ENCODE measurements around the gene TMED4. TPM values are rescaled to one million over a fixed set of nuclear protein-coding genes. Genes with fewer than 3 reads are reported as not detected.

TMED4 gene
- total RNA-seq, 1 experiment from 2014 or later: 49.7 TPM

GRCh38 chr7:44595934-44596635, 14.1 kb upstream of the TMED4 start:
- ChIA-PET POLR2A (interaction anchor here (0.9 to 1.9 kb wide), 3 partner anchors 10 to 14 kb away, joined by 3 to 5 read pairs (median 4); partner anchors contain the start of genes OGDH and TMED4), CTCF (no interaction called here)
- Mint-ChIP-seq H3K36me3 (ENCODE audit: insufficient read depth, unreplicated experiment) (no peaks in the 10 kb centered on the region), H3K9me3 (ENCODE audit: unreplicated experiment) (no peaks in the 10 kb centered on the region), H3K27me3 (ENCODE audit: insufficient read depth, unreplicated experiment) (peaks cover 8% of the 10 kb centered on the region), H3K27ac (ENCODE audit: low read depth, unreplicated experiment) (no peak overlapping the region), H3K4me3 (ENCODE audit: unreplicated experiment) (no peak overlapping the region), H3K4me1 (ENCODE audit: insufficient read depth, unreplicated experiment) (no peaks in the 10 kb centered on the region)
- BruUV-seq (replicated peaks): no TSS peak
- intact Hi-C loops (cut with micrococcal nuclease): no loop called here
- TF ChIP-seq, protein P1, sequence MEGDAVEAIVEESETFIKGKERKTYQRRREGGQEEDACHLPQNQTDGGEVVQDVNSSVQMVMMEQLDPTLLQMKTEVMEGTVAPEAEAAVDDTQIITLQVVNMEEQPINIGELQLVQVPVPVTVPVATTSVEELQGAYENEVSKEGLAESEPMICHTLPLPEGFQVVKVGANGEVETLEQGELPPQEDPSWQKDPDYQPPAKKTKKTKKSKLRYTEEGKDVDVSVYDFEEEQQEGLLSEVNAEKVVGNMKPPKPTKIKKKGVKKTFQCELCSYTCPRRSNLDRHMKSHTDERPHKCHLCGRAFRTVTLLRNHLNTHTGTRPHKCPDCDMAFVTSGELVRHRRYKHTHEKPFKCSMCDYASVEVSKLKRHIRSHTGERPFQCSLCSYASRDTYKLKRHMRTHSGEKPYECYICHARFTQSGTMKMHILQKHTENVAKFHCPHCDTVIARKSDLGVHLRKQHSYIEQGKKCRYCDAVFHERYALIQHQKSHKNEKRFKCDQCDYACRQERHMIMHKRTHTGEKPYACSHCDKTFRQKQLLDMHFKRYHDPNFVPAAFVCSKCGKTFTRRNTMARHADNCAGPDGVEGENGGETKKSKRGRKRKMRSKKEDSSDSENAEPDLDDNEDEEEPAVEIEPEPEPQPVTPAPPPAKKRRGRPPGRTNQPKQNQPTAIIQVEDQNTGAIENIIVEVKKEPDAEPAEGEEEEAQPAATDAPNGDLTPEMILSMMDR (IDR thresholded peaks at IDR 0.05; ENCODE audit: unreplicated experiment): no peak
- no peak for DNase-seq (ENCODE audit: unreplicated experiment)

- no peak for DNase-seq (ENCODE audit: unreplicated experiment)
- ChIA-PET CTCF (interaction anchor here (1.2 to 3.1 kb wide), 2 partner anchors 256 to 545 kb away, joined by 5 to 16 read pairs; no protein-coding TSS in a partner anchor), POLR2A (interaction anchor here (0.5 to 2.3 kb wide), 4 partner anchors 8 to 207 kb away, joined by 3 to 14 read pairs (median 3); partner anchors contain the start of genes OGDH and TMED4)
- Mint-ChIP-seq H3K36me3 (ENCODE audit: insufficient read depth, unreplicated experiment) (no peaks in the 10 kb centered on the region), H3K9me3 (ENCODE audit: unreplicated experiment) (no peaks in the 10 kb centered on the region), H3K27me3 (ENCODE audit: insufficient read depth, unreplicated experiment) (peaks cover 8% of the 10 kb centered on the region), H3K4me3 (ENCODE audit: unreplicated experiment) (no peak overlapping the region), H3K4me1 (ENCODE audit: insufficient read depth, unreplicated experiment) (peaks cover 7% of the 10 kb centered on the region), H3K27ac (ENCODE audit: low read depth, unreplicated experiment) (no peak overlapping the region)
- intact Hi-C loops (cut with micrococcal nuclease): no loop called here
- BruUV-seq (replicated peaks): no TSS peak
- TF ChIP-seq, protein P1 (IDR thresholded peaks at IDR 0.05; ENCODE audit: unreplicated experiment): no peak
Observed at GRCh38 chr7:44590910-44591309, 8.9 kb upstream of the TMED4 start.

DNA sequence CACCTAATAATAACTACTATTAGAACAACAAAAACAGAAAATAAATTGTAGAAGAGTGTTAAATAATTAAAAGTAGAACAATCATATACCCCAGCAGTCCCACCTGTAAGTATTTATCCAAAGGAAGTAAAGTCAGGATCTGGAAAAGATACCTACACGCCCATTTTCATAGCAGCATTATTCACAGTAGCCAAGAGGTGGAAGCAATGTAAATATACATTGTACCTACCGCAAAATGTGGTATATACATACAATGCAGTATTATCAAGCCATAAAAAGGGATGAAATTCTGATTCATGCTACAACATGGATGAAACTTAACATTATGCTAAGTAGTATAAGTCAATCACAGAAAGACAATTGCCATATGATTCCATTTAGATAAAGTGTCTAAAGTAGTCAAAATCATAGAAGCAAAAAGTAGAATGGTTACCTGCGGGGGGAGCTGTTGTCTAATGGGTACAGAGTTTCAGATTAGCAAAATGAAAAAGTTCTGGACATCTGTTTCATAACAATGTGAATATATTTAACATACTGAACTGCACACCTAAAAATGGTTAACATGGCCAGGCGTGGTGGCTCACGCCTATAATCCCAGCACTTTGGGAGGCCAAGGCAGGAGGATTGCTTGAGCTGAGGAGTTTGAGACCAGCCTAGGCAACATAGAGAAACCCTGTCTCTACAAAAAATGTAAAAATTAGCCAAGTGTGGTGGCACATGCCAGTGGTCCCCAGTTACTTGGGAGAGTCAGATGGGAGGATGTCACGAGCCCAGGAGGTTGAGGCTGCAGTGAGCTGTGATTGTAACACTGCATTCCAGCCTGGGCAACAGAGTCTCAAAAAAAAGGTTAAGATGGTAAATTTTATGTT, 6.0 kb upstream of the TMED4 start:
- intact Hi-C loops (cut with micrococcal nuclease): loop anchor here (1.0 to 5.0 kb wide), 5 partner anchors 159 to 548 kb away; partner anchors contain the start of genes PPIA and ZMIZ2
- peak; percentile 76 for DNase-seq (ENCODE audit: unreplicated experiment)
- H3K36me3 Mint-ChIP-seq (ENCODE audit: insufficient read depth, unreplicated experiment): no peaks in the 10 kb centered on the region
- H3K27me3 Mint-ChIP-seq (ENCODE audit: insufficient read depth, unreplicated experiment): peaks cover 6% of the 10 kb centered on the region
- H3K9me3 Mint-ChIP-seq (ENCODE audit: unreplicated experiment): no peaks in the 10 kb centered on the region
- BruUV-seq (replicated peaks): no TSS peak
- peaks cover 7% of the 10 kb centered on the region for H3K4me1 Mint-ChIP-seq (ENCODE audit: insufficient read depth, unreplicated experiment)
- H3K4me3 Mint-ChIP-seq (ENCODE audit: unreplicated experiment): no peak overlapping the region
- H3K27ac Mint-ChIP-seq (ENCODE audit: low read depth, unreplicated experiment): no peak overlapping the region
- CTCF ChIA-PET: interaction anchor here (0.6 to 1.0 kb wide), 9 partner anchors 13 to 547 kb away, joined by 3 to 7 read pairs (median 4); partner anchors contain the start of genes NACAD and OGDH
- POLR2A ChIA-PET: interaction anchor here (0.7 to 1.3 kb wide), 5 partner anchors 15 to 259 kb away, joined by 3 to 13 read pairs (median 3); partner anchors contain the start of gene H2AZ2
- TF ChIP-seq, protein P1 (IDR thresholded peaks at IDR 0.05; ENCODE audit: unreplicated experiment): peak; percentile 72
